ENCODE results near the gene HSD11B1. TPM values are rescaled to one million over a fixed set of nuclear protein-coding genes. Genes with fewer than 3 reads are reported as not detected.
"Not testable (repeated sequence)": the region's sequence is repeated elsewhere in the genome, so short reads cannot be mapped to it uniquely, and the experiment has no call there.

Gene HSD11B1
- total and polyA plus RNA-seq, 5 donors from 2014 or later, result 0.38 to 0.74 (median 0.63) TPM

GRCh38 chr1:209692296-209692695 is 12.3 kb upstream of the HSD11B1 start:
- no peak overlapping the region for H3K4me3 ChIP-seq (ENCODE audit: low read depth, low read length)
- H3K36me3 ChIP-seq (ENCODE audit: control insufficient read depth, insufficient read depth, low read length), result no peaks in the 10 kb centered on the region
- no peaks in the 10 kb centered on the region for H3K27me3 ChIP-seq (ENCODE audit: control insufficient read depth, insufficient read depth, low read length)
- H3K27ac Mint-ChIP-seq, result peak overlapping the region in 1 of 3 donors; percentile 2
- H3K9me3 Mint-ChIP-seq, result no peaks in the 10 kb centered on the region
- H3K4me1 ChIP-seq (ENCODE audit: control insufficient read depth, insufficient read depth, low read length, poor library complexity, severe bottlenecking), result no peaks in the 10 kb centered on the region
- H3K36me3 Mint-ChIP-seq, result no peaks in the 10 kb centered on the region
- peaks cover 4 to 23% (median 7%) of the 10 kb centered on the region in 4 donors for H3K4me1 Mint-ChIP-seq
- no peak for DNase-seq
- ATAC-seq (ENCODE audit: low read depth in 2 of 2), result no peak
- no peaks in the 10 kb centered on the region for H3K9me3 ChIP-seq (ENCODE audit: control insufficient read depth in 2 of 2, low read length in 2 of 2)
- H3K4me3 Mint-ChIP-seq, result no peak overlapping the region
- H3K27ac ChIP-seq (ENCODE audit: insufficient read depth, low read length, poor library complexity, severe bottlenecking), result no peak overlapping the region
- peaks cover 10% of the 10 kb centered on the region for H3K27me3 Mint-ChIP-seq

GRCh38 chr1:209692745-209693504 is 11.7 kb upstream of the HSD11B1 start:
- Histone ChIP-seq H3K27me3 (ENCODE audit: control insufficient read depth, insufficient read depth, low read length) (no peaks in the 10 kb centered on the region), H3K36me3 (ENCODE audit: control insufficient read depth, insufficient read depth, low read length) (no peaks in the 10 kb centered on the region), H3K9me3 (ENCODE audit: control insufficient read depth in 2 of 2, low read length in 2 of 2) (no peaks in the 10 kb centered on the region), H3K4me3 (ENCODE audit: low read depth, low read length) (no peak overlapping the region), H3K4me1 (ENCODE audit: control insufficient read depth, insufficient read depth, low read length, poor library complexity, severe bottlenecking) (no peaks in the 10 kb centered on the region), H3K27ac (ENCODE audit: insufficient read depth, low read length, poor library complexity, severe bottlenecking) (no peak overlapping the region)
- ATAC-seq (ENCODE audit: low read depth in 2 of 2) (peak in 1 of 2 donors; percentile 48), DNase-seq (peak; percentile 39 to 75 (median 52))
- Mint-ChIP-seq H3K9me3 (no peaks in the 10 kb centered on the region), H3K27ac (peak overlapping the region in 1 of 3 donors; percentile 81), H3K4me1 (peaks cover 4 to 18% (median 5%) of the 10 kb centered on the region in 4 donors), H3K36me3 (no peaks in the 10 kb centered on the region), H3K4me3 (no peak overlapping the region), H3K27me3 (peaks cover 10% of the 10 kb centered on the region)

GRCh38 chr1:209696673-209697072 is 8.0 kb upstream of the HSD11B1 start:
- Mint-ChIP-seq H3K4me3 (no peak overlapping the region), H3K9me3 (no peaks in the 10 kb centered on the region), H3K36me3 (peaks cover 3% of the 10 kb centered on the region), H3K27me3 (peaks cover 13% of the 10 kb centered on the region), H3K4me1 (peaks cover 2 to 12% (median 5%) of the 10 kb centered on the region in 4 donors), H3K27ac (peak overlapping the region in 1 of 3 donors; percentile 70)
- no peak overlapping the region for H3K27ac ChIP-seq (ENCODE audit: insufficient read depth, low read length, poor library complexity, severe bottlenecking)
- no peaks in the 10 kb centered on the region for H3K9me3 ChIP-seq (ENCODE audit: control insufficient read depth in 2 of 2, low read length in 2 of 2)
- no peaks in the 10 kb centered on the region for H3K4me1 ChIP-seq (ENCODE audit: control insufficient read depth, insufficient read depth, low read length, poor library complexity, severe bottlenecking)
- DNase-seq (no peak), ATAC-seq (ENCODE audit: low read depth in 2 of 2) (no peak)
- no peak overlapping the region for H3K4me3 ChIP-seq (ENCODE audit: low read depth, low read length)
- no peaks in the 10 kb centered on the region for H3K36me3 ChIP-seq (ENCODE audit: control insufficient read depth, insufficient read depth, low read length)
- H3K27me3 ChIP-seq (ENCODE audit: control insufficient read depth, insufficient read depth, low read length), result no peaks in the 10 kb centered on the region

- peaks cover 2 to 10% (median 5%) of the 10 kb centered on the region in 4 donors for H3K4me1 Mint-ChIP-seq
- H3K27me3 Mint-ChIP-seq, result peaks cover 13% of the 10 kb centered on the region
- peaks cover 5% of the 10 kb centered on the region for H3K36me3 Mint-ChIP-seq
- Histone ChIP-seq H3K4me1 (ENCODE audit: control insufficient read depth, insufficient read depth, low read length, poor library complexity, severe bottlenecking) (no peaks in the 10 kb centered on the region), H3K36me3 (ENCODE audit: control insufficient read depth, insufficient read depth, low read length) (no peaks in the 10 kb centered on the region), H3K4me3 (ENCODE audit: low read depth, low read length) (no peak overlapping the region), H3K27me3 (ENCODE audit: control insufficient read depth, insufficient read depth, low read length) (no peaks in the 10 kb centered on the region), H3K9me3 (ENCODE audit: control insufficient read depth in 2 of 2, low read length in 2 of 2) (no peaks in the 10 kb centered on the region), H3K27ac (ENCODE audit: insufficient read depth, low read length, poor library complexity, severe bottlenecking) (no peak overlapping the region)
- H3K27ac Mint-ChIP-seq, result no peak overlapping the region
- no peak overlapping the region for H3K4me3 Mint-ChIP-seq
- ATAC-seq (ENCODE audit: low read depth in 2 of 2) (no peak), DNase-seq (no peak)
- no peaks in the 10 kb centered on the region for H3K9me3 Mint-ChIP-seq
Measured at GRCh38 chr1:209697126-209697525, 7.5 kb upstream of the HSD11B1 start.

- H3K36me3 Mint-ChIP-seq; H3K9me3 ChIP-seq (ENCODE audit: control insufficient read depth in 2 of 2, low read length in 2 of 2); H3K36me3 ChIP-seq (ENCODE audit: control insufficient read depth, insufficient read depth, low read length); DNase-seq; H3K27me3 Mint-ChIP-seq; H3K4me3 Mint-ChIP-seq; H3K27me3 ChIP-seq (ENCODE audit: control insufficient read depth, insufficient read depth, low read length); ATAC-seq (ENCODE audit: low read depth in 2 of 2); H3K27ac ChIP-seq (ENCODE audit: insufficient read depth, low read length, poor library complexity, severe bottlenecking); H3K4me1 Mint-ChIP-seq; H3K9me3 Mint-ChIP-seq; H3K4me3 ChIP-seq (ENCODE audit: low read depth, low read length); H3K27ac Mint-ChIP-seq; H3K4me1 ChIP-seq (ENCODE audit: control insufficient read depth, insufficient read depth, low read length, poor library complexity, severe bottlenecking): not testable (repeated sequence)
Measured at GRCh38 chr1:209700686-209701085, 4.0 kb upstream of the HSD11B1 start.

- Mint-ChIP-seq H3K27me3 (peaks cover 4% of the 10 kb centered on the region), H3K4me1 (peaks cover 0 to 9% (median 3%) of the 10 kb centered on the region in 4 donors)
- no peak overlapping the region for H3K4me3 ChIP-seq (ENCODE audit: low read depth, low read length)
Measured at GRCh38 chr1:209702832-209703231, 1.8 kb upstream of the HSD11B1 start.

GRCh38 chr1:209703834-209704504 is 677 bp upstream of the HSD11B1 start:
- peaks cover under 1% of the 10 kb centered on the region for H3K27me3 Mint-ChIP-seq
- no peak for ATAC-seq (ENCODE audit: low read depth in 2 of 2)
- H3K4me3 Mint-ChIP-seq, result no peak overlapping the region
- peaks cover 0 to 9% (median 3%) of the 10 kb centered on the region in 4 donors for H3K4me1 Mint-ChIP-seq
- no peaks in the 10 kb centered on the region for H3K4me1 ChIP-seq (ENCODE audit: control insufficient read depth, insufficient read depth, low read length, poor library complexity, severe bottlenecking)
- peaks cover 0 to 3% (median 0%) of the 10 kb centered on the region in 7 donors for H3K9me3 Mint-ChIP-seq
- H3K27me3 ChIP-seq (ENCODE audit: control insufficient read depth, insufficient read depth, low read length), result no peaks in the 10 kb centered on the region
- no peak overlapping the region for H3K27ac Mint-ChIP-seq
- no peaks in the 10 kb centered on the region for H3K36me3 ChIP-seq (ENCODE audit: control insufficient read depth, insufficient read depth, low read length)
- H3K36me3 Mint-ChIP-seq, result peaks cover 17% of the 10 kb centered on the region
- no peak for DNase-seq
- H3K27ac ChIP-seq (ENCODE audit: insufficient read depth, low read length, poor library complexity, severe bottlenecking), result no peak overlapping the region
- no peak overlapping the region for H3K4me3 ChIP-seq (ENCODE audit: low read depth, low read length)
- no peaks in the 10 kb centered on the region for H3K9me3 ChIP-seq (ENCODE audit: control insufficient read depth in 2 of 2, low read length in 2 of 2)

More at GRCh38 chr1:209702832-209703231, 1.8 kb upstream of the HSD11B1 start:
- no peak for ATAC-seq (ENCODE audit: low read depth in 2 of 2)
- Histone ChIP-seq H3K27me3 (ENCODE audit: control insufficient read depth, insufficient read depth, low read length) (no peaks in the 10 kb centered on the region), H3K27ac (ENCODE audit: insufficient read depth, low read length, poor library complexity, severe bottlenecking) (no peak overlapping the region), H3K9me3 (ENCODE audit: control insufficient read depth in 2 of 2, low read length in 2 of 2) (no peaks in the 10 kb centered on the region), H3K4me1 (ENCODE audit: control insufficient read depth, insufficient read depth, low read length, poor library complexity, severe bottlenecking) (no peaks in the 10 kb centered on the region), H3K36me3 (ENCODE audit: control insufficient read depth, insufficient read depth, low read length) (no peaks in the 10 kb centered on the region)
- H3K27ac Mint-ChIP-seq, result no peak overlapping the region
- no peak overlapping the region for H3K4me3 Mint-ChIP-seq
- peaks cover 0 to 3% (median 0%) of the 10 kb centered on the region in 7 donors for H3K9me3 Mint-ChIP-seq
- peaks cover 16% of the 10 kb centered on the region for H3K36me3 Mint-ChIP-seq
- no peak for DNase-seq

Measured in CD4-positive, CD25-positive, alpha-beta regulatory T cell (primary cell).